T-helper 1 cell treated with Interleukin-12 subunit alpha and Interleukin-12 subunit beta and Interleukin-4 antibody, amounts not matched to agents 30 μg/mL and 1 μg/mL, for 36 hours (primary cell): ENCODE results near the gene KRT75.

Experiments
- H3K27ac Mint-ChIP-seq: one replicate; pipeline ENCODE4 v1.8.0; 2021; ENCODE audit warnings: mild to moderate bottlenecking, mixed read lengths
- H3K27me3 Mint-ChIP-seq: one replicate; pipeline ENCODE4 v1.8.0; 2021; ENCODE audit warnings: low read depth, mixed read lengths
- H3K36me3 Mint-ChIP-seq: one replicate; pipeline ENCODE4 v1.8.0; 2021; ENCODE audit warnings: low read depth, mixed read lengths
- H3K4me1 Mint-ChIP-seq: one replicate; pipeline ENCODE4 v1.8.0; 2021; ENCODE audit warnings: low read depth, mixed read lengths
- H3K4me3 Mint-ChIP-seq: one replicate; pipeline ENCODE4 v1.8.0; 2021; ENCODE audit warnings: mild to moderate bottlenecking, moderate library complexity, mixed read lengths
- H3K9me3 Mint-ChIP-seq: one replicate; pipeline ENCODE4 v1.8.0; 2021; ENCODE audit warnings: mixed read lengths

The KRT75 gene

DNA sequence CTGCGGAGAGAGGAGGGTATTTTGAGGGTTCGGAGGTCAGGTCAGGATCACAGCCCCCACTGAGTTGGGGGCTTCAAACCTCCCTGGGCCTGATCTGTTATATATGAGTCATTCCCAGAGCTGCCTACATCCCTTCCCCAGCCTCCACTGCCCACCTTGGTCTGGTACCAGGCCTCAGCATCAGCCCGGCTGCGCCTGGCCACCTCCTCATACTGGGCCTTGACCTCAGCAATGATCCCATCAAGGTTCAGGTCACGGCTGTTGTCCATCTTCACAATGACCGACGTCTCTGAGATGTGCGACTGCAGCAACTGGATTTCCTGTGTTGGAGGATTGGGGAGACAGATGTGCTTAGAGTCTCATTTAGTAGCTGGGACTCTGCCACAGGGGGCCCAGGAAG, 53.0 kb downstream of the KRT75 start:
- H3K27ac Mint-ChIP-seq = no peak overlapping the region

DNA sequence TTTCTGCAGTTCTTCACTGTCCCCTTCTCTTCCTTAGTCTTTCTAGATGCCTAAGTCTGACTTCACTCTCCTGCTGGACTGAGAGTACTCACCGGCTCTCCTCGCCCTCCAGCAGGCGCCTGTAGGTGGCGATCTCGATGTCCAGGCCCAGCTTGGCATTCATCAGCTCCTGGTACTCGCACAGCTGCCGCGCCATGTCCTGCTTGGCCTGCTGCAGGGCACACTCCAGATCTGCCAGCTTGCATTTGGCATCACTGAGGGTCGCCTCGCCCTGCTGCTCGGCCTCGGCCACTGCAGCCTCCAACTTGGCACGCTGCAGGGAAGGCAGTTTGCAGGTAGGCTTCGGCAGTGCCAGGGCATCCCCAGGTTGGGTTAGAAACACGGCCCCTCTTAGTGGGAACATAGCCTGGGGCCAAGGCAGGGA, 53.9 kb downstream of the KRT75 start:
- H3K9me3 Mint-ChIP-seq = no peaks in the 10 kb centered on the region
- H3K36me3 Mint-ChIP-seq = no peaks in the 10 kb centered on the region

More for the DNA sequence above, 53.0 kb downstream of the KRT75 start:
- peaks cover 9% of the 10 kb centered on the region for H3K4me1 Mint-ChIP-seq
- H3K27me3 Mint-ChIP-seq = peaks cover 6% of the 10 kb centered on the region
- no peaks in the 10 kb centered on the region for H3K9me3 Mint-ChIP-seq
- H3K36me3 Mint-ChIP-seq = no peaks in the 10 kb centered on the region
- no peak overlapping the region for H3K4me3 Mint-ChIP-seq

DNA sequence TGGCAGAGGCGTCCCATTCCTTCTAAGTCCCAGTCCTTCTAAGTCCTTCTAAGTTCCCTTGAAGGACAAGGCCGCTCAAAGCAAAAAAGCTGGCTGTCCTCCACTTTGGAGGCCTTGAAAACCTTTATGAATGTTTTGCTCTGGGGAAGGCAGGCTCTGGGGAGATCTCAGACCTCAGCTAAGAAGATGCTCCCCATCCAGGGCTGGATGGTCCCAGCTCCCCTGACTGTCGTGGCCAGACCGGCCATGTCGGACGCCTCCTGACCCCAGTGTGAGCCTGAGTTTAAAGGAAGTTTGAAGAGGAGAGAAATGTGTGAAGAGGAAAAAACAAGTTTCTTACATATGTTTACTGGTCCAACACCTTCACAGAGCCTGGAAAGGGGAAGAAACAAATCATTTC, 54.6 kb downstream of the KRT75 start:
- H3K4me3 Mint-ChIP-seq = no peak overlapping the region
- H3K36me3 Mint-ChIP-seq = no peaks in the 10 kb centered on the region
- peaks cover 9% of the 10 kb centered on the region for H3K4me1 Mint-ChIP-seq
- H3K27ac Mint-ChIP-seq = no peak overlapping the region
- H3K27me3 Mint-ChIP-seq = peaks cover 9% of the 10 kb centered on the region
- H3K9me3 Mint-ChIP-seq = no peaks in the 10 kb centered on the region

More for the DNA sequence above, 53.9 kb downstream of the KRT75 start:
- Mint-ChIP-seq H3K4me3 (no peak overlapping the region), H3K27me3 (peaks cover 9% of the 10 kb centered on the region), H3K4me1 (peaks cover 9% of the 10 kb centered on the region), H3K27ac (no peak overlapping the region)

DNA sequence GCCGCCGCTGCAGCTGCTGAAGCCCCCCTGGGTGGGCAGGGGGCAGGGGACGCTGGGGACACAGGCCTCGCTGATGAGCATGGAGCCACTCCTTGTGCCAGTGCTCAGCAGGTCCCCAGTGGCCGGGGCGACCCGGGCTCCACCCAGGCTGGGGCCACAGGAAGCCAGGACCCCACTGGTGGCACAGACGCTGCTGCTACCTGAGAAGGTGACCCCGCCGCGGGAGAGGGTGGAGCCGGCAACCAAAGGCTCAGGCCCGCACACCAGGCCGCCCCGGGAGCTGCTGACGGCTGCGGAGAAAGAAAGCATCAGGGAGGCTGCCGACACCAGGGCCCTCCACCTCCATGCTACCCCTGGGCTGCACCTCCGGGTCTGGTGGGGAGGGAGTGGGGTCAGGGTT, 56.1 kb downstream of the KRT75 start:
- H3K27ac Mint-ChIP-seq = no peak overlapping the region
- H3K4me1 Mint-ChIP-seq = peaks cover 7% of the 10 kb centered on the region
- no peak overlapping the region for H3K4me3 Mint-ChIP-seq
- no peaks in the 10 kb centered on the region for H3K36me3 Mint-ChIP-seq
- H3K27me3 Mint-ChIP-seq = peaks cover 19% of the 10 kb centered on the region
- no peaks in the 10 kb centered on the region for H3K9me3 Mint-ChIP-seq

DNA sequence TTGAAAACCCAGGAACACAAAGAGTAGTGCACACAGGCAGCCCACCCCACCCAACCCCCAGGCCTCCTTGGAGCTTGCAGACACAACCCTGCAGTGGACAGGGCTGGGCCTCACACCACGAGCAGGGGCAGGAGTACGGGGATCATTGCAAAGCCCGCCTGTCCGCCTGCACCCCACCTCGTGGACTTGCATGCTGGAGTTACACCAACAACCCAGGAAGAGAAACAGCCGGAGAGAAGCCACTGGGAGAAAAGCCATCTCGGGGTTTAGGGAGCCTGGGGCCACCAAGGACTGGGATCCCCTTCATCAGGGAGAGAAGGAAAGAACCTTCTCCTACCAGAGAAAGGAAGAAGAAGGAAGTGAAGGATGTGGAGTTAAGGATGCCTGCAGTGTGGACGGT, 56.9 kb downstream of the KRT75 start:
- H3K4me3 Mint-ChIP-seq = no peak overlapping the region
- H3K27me3 Mint-ChIP-seq = peaks cover 19% of the 10 kb centered on the region
- H3K9me3 Mint-ChIP-seq = no peaks in the 10 kb centered on the region
- no peaks in the 10 kb centered on the region for H3K4me1 Mint-ChIP-seq
- H3K27ac Mint-ChIP-seq = no peak overlapping the region
- H3K36me3 Mint-ChIP-seq = no peaks in the 10 kb centered on the region
